Stimulated activated CD4-positive, alpha-beta T cell treated with anti-CD3 and anti-CD28 coated beads, Interleukin-1b, Interleukin-23, amount 100 ng/mL, for 1 hour (primary cell): ENCODE data around the gene PLEKHG5.

Experiments
- DNase-seq, 2 donors: peaks; one replicate each; pipeline ENCODE4 v3.0.0-alpha.2; 2020; ENCODE audit warnings: low read depth in 2 of 2

PLEKHG5 gene, protein sequence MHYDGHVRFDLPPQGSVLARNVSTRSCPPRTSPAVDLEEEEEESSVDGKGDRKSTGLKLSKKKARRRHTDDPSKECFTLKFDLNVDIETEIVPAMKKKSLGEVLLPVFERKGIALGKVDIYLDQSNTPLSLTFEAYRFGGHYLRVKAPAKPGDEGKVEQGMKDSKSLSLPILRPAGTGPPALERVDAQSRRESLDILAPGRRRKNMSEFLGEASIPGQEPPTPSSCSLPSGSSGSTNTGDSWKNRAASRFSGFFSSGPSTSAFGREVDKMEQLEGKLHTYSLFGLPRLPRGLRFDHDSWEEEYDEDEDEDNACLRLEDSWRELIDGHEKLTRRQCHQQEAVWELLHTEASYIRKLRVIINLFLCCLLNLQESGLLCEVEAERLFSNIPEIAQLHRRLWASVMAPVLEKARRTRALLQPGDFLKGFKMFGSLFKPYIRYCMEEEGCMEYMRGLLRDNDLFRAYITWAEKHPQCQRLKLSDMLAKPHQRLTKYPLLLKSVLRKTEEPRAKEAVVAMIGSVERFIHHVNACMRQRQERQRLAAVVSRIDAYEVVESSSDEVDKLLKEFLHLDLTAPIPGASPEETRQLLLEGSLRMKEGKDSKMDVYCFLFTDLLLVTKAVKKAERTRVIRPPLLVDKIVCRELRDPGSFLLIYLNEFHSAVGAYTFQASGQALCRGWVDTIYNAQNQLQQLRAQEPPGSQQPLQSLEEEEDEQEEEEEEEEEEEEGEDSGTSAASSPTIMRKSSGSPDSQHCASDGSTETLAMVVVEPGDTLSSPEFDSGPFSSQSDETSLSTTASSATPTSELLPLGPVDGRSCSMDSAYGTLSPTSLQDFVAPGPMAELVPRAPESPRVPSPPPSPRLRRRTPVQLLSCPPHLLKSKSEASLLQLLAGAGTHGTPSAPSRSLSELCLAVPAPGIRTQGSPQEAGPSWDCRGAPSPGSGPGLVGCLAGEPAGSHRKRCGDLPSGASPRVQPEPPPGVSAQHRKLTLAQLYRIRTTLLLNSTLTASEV

DNA sequence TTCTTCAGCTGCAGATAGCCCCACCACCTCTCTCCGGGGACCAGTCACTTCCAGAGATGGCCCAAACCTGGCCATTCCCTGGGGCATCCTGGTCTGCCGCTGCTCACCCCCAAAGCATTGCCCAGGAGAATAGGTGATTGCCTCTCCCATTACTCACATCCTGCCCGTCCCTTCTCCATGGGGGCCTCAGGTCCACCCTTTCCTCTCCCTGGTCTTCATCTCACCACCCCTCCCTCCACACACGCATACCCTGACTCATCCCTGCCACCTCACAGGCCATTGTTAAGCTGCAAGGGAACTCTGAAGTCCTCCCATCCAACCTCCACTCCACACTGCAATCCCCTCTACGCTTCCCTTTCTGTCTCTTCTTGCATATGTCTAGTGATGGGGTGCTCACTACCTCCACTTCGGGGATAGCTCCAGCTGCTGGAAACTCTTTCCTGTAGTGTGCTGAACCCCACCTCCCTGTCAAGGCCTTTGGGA is at the start of gene PLEKHG5:
Gene PLEKHG5, minus strand, starts transcription at position 188 of the 483 bp plus-strand sequence. CDS start 14,096 bp downstream, outside the sequence.
- no peak for DNase-seq

DNA sequence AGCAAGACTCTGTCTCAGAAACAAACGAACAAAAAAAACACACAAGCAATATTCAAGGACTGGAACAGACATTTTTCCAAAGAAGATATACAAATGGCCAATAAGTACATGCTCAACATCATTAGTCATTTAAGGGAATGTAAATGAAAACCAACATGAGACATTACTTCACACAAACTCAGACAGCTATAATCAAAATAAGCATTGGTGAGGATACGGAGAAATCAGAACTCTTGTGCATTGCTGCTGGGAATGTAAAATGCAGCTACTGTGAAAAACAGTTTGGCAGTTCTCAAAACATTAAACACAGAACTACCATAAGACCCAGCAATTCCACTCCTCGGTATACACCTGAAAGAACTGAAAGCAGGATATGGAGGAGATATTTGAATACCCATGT is 47.5 kb upstream of the PLEKHG5 start:
- DNase-seq: no peak

DNA sequence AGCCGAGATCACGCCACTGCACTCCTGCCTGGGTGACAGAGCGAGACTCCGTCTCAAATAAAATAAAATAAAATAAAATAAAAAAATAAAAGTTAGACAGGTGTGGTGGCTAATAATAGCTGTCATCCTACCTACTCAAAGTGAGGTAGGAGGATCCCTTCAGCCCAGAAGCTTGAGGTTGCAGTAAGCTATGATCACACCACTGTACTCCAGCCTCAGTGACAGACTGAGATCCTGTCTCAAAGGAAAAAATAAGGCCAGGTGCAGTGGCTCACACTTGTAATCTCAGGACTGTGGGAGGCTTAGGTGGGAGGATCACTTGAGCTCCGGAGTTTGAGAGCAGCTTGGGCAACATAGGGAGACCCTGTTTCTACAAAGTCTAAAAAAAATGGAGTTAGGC is 44.8 kb upstream of the PLEKHG5 start:
- no peak for DNase-seq

DNA sequence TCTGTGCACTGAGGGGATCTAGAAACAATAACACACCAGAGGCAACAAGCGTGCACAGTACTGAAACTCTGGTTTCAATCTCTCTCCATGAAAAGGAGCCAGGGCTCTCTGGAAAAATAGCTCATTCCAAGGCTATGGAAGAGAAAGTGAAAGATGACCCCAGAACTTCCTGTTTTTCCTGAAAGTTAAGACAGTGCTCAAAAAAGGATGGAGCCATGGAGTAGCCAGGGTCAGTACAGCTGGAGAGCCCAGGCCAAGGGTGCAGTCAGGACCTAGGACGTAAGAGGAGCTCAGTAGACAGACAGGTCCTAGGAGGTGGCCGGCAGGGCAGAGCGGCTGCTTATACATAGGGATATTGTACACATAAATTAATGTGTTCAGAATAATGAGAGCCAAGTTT is 43.7 kb upstream of the PLEKHG5 start:
- DNase-seq: no peak

DNA sequence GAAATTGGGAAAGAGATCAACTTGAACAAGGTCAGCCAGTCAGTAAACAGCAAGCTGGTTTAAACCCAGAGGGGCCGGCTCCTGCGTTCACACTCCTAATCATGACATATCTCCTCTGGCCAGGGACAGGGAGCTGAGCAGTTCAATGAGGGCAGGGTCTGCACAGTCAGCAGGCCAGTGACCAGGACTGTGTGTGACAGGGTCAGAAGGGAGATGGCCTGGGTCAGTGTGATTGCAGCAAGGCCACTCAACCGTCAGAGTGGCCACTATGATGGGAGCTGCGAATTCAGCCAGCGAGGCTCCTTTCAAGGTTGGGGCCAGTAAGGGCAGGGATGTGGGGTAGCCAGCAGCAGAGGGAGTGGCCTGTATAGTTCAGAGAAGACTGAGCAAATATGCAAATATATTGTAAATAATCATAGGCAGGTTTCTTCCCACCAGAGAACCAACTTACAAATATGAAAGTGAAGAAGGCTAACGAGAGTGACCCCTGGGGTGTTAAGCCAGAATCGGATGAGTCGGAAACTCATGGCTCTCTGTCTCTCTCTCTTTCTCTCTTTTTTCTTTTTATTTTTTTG is 42.9 kb upstream of the PLEKHG5 start:
- no peak for DNase-seq

DNA sequence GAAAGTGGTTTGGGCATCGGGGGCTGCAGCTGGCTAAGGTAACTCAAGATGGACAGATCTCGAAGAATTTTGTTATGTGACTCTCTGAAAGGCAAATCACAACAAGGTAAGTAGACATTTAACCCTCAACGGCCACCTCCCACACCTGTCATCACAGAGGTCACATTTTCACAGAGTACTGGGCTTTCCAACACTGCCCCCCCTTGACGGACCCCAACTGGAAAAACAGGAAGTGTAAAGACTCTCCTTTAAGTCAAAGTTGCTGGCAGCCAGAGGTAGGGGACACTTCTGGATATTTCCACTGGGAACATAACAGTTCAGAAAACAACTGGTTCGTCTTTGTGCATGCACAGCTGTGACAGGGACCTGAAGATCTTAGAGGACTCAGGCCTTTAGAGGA is 40.5 kb upstream of the PLEKHG5 start:
- DNase-seq: no peak

DNA sequence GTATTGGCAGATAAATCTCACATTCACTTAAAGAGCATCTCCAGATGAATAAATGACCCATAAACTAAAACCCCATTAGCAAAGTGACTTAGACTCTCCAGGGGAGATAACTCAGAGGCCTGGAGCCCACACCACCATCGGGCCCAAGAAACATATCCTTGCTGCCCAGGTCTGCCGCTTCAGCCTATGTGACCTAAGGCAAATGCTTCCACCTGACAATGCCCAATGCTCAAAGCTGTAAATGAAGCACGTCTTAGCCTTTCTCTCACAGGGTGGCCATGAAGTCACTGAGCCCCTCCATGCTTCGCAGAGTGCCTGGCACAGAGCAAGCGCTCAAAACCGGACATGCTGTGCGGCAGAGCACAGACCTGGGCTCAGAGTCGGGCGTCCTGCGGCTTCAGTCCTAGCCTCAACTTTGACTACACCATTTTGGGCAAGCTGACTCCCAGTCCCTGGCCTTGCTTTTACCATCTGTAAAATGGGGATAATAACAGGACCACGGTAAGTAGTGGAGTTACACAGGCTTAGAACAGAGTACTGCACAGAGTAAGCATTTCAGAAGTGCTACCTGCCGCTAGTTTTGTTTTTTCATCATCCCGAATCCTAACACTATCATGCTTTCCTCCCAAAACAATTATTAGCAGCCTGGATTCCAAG is 39.2 kb upstream of the PLEKHG5 start:
- no peak for DNase-seq

DNA sequence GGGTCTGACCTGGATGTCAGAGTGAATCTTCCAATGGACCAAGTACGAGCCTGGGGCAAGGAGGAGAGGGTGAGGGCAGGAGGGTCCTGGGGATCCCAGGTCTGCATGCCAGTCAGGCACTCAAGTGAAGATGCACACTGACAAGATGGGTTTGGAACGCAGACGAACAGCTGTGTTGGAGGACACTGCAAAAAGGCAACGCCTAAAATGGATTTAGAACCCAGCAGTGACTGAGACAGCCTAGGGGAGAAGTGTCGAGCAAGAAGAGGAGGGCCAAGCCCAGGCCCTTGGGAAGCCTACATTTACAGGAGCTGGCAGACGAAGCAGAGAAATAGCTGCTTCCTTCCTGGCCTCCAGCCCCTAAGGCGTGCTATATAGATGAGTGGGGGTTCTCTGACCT is 37.0 kb upstream of the PLEKHG5 start:
- DNase-seq: no peak

DNA sequence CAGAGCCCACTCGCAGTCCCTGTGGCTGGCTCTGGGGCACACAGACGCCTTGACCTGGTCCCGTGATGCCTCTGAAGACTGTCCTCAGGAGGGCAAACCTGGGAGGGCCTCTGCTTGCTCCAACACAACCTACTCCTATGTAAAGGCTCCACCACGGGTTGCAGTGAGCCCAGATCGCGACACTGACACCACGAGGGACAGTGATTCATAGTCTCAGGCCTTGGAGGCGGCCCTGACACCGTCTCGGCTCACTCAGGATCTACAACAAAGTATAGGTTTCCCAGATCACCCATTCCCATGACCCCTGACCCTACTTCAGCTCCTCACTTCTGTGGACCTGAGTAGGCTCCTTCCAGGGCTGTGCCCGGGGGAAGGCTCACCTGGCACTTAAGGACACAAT is 34.8 kb upstream of the PLEKHG5 start:
- DNase-seq: no peak

DNA sequence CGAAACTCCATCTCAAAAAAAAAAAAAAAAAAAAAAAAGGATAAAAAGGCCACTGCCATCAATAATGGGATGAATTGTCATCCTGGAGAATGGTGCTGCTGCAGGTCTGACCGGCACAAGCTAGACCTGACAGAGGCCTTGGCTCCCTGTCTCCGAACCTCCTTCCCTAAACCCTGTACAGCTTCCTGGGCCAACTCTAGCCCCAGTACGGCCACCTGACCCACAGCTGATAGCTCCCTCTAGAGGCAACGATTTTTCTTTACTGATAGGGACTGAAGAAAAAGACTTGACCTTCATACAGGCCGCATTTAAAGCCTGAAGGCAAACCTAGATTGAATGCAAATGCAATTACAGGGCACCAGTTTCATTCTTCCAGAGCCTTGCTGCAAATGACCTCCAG is 32.1 kb upstream of the PLEKHG5 start:
- no peak for DNase-seq

DNA sequence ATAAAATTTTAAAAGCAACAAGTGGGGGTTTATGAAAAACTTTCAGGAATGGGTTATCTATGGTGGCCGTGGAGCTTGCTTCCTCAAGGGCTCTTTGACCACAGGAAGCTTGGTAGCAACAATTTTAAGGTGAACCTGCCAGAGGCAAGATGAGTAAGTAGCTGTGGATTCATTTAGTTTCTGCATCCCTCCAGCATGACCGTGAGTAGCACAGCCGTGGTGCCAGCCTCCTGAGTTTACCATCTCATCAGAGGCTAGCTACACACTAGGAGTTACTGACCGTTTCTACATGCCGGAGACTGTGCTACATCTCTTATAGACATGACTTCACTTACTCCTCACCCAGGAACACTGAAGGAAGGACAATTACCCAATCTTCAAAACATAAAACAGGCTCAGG is 30.1 kb upstream of the PLEKHG5 start:
- DNase-seq: no peak

DNA sequence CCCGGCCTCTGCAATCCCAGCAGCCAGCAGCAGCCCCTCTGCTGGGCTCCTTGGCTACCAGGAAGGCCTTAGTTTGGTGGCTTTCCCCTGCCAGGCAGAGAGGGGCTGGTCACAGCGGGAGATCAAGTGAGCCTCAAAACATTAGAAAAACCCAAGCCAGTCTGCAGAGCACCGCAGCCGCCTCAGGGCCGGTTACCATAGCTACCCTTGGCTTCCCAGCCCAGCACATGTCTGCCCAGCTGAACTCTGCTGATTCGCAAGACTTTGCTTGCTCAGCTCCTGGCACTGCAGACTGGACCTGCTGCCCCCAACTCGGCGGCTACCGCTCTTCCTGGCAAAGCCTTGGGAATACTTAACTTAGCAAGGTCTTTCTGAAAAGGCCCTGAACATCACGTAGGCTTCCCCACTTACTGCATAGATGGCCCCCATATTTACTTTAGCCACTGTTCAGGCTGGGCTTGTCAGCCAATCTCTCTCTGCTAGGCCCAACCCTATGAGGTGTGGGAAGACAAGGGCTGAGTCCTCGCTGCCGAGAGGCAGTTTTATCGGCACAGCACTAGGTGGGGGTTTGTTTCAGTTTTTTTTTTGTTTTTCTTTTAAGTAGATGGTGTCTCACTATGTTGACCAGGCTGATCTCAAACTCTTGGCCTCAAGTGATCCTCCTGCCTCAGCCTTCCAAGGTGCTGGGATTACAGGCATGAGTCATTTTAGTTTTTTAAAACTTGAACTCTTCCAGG is 28.6 kb upstream of the PLEKHG5 start:
- no peak for DNase-seq

DNA sequence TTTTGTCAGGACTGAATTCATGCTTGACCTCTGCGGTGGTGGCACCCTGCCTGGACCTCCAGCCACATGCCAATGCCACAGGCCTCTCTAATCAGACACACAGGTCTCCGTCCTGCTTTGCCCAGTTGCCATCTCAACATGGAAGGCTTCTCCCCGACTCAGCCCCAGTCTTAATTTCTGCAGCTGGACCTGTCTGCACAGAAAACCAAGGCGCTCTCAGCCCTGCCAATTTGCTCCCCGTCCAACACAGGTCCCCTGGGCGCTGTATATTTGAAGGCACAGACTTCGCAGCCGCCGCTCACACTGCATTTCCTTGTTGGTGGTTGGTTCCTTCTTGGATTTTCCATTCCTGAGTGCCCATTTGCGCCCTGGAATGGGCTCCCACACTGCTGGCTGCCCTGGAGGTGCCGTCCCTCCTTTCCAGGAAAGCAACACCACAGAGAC is 28.0 kb upstream of the PLEKHG5 start:
- DNase-seq: no peak

DNA sequence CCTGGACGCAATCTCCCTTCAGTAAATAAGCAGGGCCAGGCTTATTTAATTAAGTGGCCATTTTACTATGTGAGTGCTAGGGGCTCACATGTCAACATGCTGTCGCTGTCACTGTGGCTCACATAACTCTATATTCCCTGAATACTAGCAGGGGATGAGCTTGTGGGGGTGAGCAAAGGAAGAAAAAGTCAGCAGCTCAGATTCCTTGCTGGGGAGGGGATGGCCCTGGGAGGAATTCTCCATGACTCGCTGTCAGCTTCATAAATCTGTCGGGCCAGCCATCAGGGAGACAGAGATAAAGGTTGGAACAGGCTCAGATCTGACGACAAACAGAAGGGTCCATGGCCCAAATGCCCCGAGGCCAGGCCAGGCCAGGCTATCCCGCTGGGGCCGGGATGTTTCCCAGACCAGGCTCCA is 26.0 kb upstream of the PLEKHG5 start:
- no peak for DNase-seq

DNA sequence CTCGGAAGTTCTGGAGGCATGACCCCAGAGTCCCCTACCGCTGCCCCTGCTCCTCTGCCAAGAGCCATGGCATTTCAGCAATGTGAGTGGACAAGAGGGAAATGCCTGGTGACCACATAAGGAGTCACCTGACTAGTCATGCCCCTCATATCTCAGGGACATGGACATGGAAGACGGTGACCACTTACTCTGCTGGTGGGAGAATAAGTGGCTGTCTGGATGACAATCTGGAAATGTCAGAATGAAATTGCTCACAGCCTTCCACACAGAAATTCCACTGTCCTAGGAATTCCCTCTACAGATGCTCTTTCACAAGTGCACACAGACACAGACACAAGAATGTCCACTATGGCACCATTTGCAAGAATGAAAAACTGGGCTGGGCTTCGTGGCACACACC is 24.3 kb upstream of the PLEKHG5 start:
- DNase-seq: no peak

DNA sequence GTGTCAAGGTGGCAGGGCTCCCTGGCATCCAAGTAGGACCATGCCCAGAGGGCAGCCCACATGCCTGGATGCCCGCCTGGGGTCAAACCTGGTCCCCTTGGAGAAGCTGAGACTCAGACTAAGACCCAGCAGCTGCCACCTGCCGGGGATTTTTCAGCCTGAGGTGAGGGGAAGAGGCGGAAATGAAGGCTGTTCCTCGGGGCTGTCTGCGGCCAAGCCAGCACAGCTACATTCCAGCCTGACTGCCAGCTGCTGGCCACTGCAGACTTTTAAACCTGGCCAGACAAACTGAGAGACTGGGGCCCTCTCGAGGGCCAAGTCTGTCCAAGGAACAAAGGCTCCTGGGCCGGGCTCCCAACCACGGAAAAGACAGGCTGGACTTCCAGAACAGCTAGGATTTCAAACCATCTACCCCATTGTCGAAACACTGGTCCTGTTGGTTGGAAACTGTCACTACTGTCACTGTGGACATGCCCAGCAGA is 21.9 kb upstream of the PLEKHG5 start:
- no peak for DNase-seq

DNA sequence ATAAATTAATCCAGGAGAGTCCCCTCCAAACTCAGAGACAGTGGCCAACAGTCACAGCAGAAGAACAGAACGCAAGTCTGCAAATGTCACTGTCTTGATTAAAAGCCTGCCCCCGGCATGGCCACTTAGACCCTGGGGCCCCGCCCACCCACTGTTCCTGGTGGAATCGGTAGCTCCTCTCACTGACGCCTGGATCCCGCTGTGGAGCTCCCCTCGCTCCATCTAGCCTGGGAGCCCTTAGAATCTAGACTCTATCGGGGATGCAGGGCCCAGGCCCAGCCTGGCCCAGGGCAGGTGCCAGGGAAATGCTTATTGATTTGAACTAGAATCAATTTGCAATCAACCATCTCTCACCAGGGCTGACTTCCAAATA is 21.4 kb upstream of the PLEKHG5 start:
- no peak for DNase-seq

DNA sequence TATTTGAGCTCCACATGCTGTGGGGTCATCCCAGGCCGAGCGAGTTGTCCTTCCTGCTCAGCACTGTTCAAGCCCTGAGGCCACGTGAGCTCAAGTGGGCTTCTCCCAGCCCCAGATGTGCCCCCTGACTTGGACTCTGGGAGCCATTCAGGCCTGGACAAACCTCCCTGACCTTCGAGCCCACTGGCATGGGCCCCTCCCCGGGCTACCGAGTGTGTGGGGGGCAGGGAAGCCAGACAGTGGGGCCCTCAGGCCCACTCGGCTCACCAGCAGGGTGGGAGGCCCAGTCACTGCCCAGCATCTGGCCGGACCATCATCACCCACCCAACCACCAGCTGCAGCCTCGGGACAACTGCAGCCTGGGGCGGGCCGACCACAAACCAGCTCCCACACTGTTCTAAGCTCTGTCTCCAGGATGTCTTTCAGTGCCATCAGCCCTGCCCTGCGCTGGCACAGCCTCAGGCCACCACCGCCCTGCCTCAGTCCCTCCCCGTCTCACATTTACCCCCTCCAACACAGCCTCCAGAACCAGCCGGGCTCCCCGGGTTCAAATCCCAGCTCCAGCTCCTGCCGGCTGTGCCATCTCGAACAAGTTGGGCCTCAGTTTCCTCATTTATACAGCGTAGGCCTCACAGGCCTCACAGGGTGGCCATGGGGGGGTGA is 20.9 kb upstream of the PLEKHG5 start:
- DNase-seq: no peak

DNA sequence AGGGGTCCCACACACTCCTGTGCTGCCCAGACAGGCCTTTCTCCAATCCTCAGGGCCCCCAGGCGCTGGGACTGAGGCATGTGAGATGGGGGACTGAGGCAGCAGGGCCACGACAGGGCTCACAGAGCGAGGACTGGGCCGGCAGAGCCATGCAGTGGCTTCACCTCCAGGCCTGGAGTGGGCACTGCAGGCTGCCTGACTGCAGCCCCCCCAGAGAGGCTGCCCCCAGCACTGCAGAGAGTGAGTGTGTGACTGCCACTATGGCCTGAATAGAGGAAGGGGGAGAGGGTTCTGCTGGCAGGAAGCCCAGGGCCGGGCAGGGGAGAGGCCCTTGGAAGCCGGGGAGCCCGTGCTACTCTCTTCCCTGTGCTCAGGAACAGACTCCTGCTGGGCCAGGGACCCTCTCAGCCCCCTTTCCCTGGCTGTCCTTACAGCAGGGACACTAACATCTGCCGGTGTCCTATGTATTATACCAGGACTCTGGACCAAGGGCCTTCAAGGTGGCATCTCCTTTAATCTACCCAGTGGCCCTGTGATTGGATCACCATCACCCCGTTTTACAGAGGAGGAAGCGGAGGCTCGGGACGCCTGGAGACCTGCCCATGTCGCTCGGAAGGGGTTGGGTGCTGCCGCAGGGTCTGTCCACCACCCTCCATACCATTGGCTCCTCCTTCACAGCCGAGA is 20.2 kb upstream of the PLEKHG5 start:
- no peak for DNase-seq

DNA sequence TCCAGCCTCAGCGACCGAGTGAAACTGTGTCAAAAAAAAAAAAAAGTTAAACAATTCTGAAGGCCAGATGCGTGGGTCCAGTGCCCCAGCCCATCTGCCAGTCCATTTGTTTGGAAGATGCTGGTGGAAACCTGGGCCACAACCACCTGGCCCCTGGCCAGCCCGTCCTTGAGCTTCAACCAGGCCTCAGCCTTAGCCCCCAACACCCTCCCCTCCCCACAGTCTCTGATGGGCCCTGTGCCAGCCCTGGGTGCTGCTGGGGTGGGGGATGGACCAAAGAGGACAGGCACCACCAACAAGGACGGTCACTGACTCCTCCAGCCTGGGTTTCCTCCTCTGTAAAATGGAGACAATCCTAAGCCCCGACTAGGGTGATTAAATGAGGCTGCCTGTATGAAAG is 19.6 kb upstream of the PLEKHG5 start:
- DNase-seq: no peak
